Activated T-cell treated with anti-CD3 and anti-CD28 coated beads, Interleukin-2, amount 50 U/mL, for 4 hours (primary cell): ENCODE results near the gene IGSF5. TPM values are rescaled to one million over a fixed set of nuclear protein-coding genes. Genes with fewer than 3 reads are reported as not detected.

Source experiments
- ATAC-seq, 2 donors: fragments of 200-7000 bp; cut with Tn5 transposase; one replicate each; pipeline ENCODE4 v1.10.0; 2021
- DNase-seq: peaks from one replicate; pipeline ENCODE4 v3.0.0-alpha.2; 2020
- H3K27me3 Mint-ChIP-seq: one replicate; pipeline ENCODE4 v1.8.0; 2021; ENCODE audit warnings: low read depth, mixed read lengths
- H3K36me3 Mint-ChIP-seq: one replicate; pipeline ENCODE4 v1.8.0; 2022; ENCODE audit warnings: mixed read lengths; ENCODE audit not compliant: insufficient read depth
- H3K4me1 Mint-ChIP-seq: one replicate; pipeline ENCODE4 v1.8.0; 2021; ENCODE audit warnings: low read depth, mixed read lengths
- H3K4me3 Mint-ChIP-seq: one replicate; pipeline ENCODE4 v1.8.0; 2021; ENCODE audit warnings: mild to moderate bottlenecking, moderate library complexity, mixed read lengths
- H3K9me3 Mint-ChIP-seq: one replicate; pipeline ENCODE4 v1.8.0; 2021; ENCODE audit warnings: mixed read lengths
- total RNA-seq, 3 donors: library from RNA; stranded (reverse); gene quantifications; one replicate each; pipeline ENCODE4 v1.2.1, GENCODE V29; 2021

IGSF5 gene
- total RNA-seq, 3 donors from 2014 or later = not detected

DNA sequence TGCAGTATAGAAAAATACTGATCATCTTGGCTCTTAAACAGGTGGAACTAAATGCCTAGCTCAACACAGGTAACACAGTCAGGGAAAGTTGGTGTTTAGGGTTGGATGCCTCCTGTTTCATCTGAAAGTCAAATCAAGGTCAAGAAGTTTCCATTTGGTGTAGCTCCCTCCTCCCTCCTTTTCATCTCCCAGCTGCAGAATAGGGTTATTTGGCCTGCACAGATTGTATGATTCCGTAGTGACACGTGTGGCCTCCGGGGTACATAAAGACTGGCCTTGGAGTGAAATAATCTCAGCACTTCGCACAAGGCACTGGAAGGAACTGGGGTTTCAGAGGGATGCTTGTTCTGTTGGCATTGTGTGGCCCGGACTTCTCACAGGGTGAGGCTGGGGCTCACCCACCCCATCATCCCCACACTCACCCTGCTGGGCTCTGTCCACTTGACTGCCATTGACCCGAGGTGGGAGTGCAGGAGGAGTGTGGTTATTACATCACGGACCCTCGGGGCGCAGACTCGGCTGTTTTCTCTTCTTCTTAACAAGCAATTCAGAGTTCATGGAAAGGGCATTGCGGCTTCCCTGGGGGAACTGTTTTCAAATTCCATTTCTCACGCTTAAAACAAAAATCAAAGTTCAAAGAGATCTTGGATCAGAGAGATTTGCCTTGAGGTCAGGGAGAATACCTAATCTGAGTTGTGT lies 18.4 kb downstream of the IGSF5 start:
- DNase-seq (no peak), ATAC-seq (no peak)
- peaks cover 3% of the 10 kb centered on the region for H3K27me3 Mint-ChIP-seq
- H3K36me3 Mint-ChIP-seq = no peaks in the 10 kb centered on the region
- H3K4me3 Mint-ChIP-seq = no peak overlapping the region
- H3K4me1 Mint-ChIP-seq = no peaks in the 10 kb centered on the region
- no peaks in the 10 kb centered on the region for H3K9me3 Mint-ChIP-seq

DNA sequence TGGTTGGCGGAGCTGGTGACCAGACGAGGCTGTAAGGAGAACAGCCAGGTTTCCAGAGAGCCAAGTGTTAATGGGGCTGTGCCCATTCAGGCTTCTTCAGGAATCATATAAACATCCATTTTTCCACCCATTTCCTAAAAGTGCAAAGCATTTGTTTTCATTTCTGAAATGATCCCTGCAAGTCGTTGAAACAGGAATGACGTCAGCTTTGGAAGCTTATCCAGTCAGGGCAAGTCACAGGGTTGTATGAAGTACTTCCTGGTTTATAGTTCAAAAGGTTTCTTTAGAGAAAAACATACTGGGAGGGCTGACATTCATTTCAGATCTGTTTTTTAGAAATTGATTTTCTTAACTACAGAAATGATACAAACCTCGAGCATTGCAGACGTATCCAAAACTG lies 29.2 kb downstream of the IGSF5 start:
- DNase-seq = no peak
- H3K27me3 Mint-ChIP-seq = no peaks in the 10 kb centered on the region
- H3K9me3 Mint-ChIP-seq = no peaks in the 10 kb centered on the region
- ATAC-seq = no peak
- H3K4me1 Mint-ChIP-seq = no peaks in the 10 kb centered on the region
- no peaks in the 10 kb centered on the region for H3K36me3 Mint-ChIP-seq
- no peak overlapping the region for H3K4me3 Mint-ChIP-seq

DNA sequence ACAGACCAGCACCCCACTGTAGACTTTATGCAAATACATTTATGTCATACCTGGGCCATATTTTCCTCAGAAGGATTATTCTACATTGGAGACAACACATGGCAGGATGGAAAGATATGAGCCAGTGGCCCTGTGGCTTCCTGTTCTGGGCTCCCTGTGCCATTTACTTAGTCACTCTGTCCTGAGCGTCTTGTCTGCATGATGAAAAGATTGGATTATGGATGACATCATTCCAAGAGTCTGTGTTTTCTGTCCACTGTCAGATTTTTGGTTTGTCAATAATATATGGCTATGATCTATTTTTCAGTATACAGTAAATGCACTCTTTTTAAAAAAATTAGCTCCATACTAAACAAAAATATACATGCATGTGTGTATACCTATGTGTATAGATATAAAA lies 30.8 kb downstream of the IGSF5 start:
- H3K27me3 Mint-ChIP-seq = no peaks in the 10 kb centered on the region
- H3K4me3 Mint-ChIP-seq = no peak overlapping the region
- DNase-seq = no peak
- no peak for ATAC-seq
- no peaks in the 10 kb centered on the region for H3K36me3 Mint-ChIP-seq
- H3K4me1 Mint-ChIP-seq = no peaks in the 10 kb centered on the region
- H3K9me3 Mint-ChIP-seq = peaks cover 4% of the 10 kb centered on the region

DNA sequence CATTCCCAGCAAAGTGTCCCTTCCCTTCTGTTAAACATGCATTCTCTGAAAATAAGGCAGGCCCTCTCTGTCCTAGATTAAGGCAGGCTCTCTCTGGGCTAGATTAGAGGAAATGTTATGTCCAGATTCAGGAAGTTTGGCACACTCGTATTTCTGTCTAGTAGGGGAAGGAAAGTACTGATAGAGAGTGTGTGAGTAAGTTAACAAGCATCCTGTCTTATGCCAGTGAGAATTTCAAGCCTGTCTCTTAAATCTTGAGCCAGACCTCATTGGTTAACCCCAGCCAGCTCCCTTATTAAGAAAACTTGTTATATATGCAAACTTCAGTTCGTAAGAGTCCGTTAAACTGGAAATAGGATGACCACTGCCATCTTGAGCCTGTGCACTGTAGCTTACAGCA lies 31.6 kb downstream of the IGSF5 start:
- no peak for ATAC-seq
- Mint-ChIP-seq H3K36me3 (no peaks in the 10 kb centered on the region), H3K4me3 (no peak overlapping the region)

DNA sequence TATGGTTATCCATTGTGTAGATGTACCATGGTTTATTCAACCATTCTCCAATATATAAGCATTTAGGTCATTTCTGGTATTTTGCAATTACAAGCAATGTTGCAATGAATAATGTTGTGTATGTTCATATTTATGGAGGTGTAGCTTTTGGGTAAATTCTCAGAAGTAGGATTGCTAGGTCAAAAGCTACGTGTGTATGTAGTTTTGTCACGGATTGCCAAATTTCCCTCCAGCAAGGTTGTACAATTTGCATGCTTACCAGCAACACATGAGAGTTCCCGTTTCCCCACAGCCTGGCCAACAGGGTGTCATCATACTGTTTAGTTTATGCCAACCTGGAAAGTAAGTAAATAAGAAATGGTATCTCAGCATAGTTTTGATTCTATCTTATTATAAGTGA lies 36.3 kb downstream of the IGSF5 start:
- DNase-seq = no peak
- H3K27me3 Mint-ChIP-seq = no peaks in the 10 kb centered on the region
- peaks cover 7% of the 10 kb centered on the region for H3K9me3 Mint-ChIP-seq
- H3K36me3 Mint-ChIP-seq = no peaks in the 10 kb centered on the region
- H3K4me3 Mint-ChIP-seq = no peak overlapping the region
- H3K4me1 Mint-ChIP-seq = no peaks in the 10 kb centered on the region
- ATAC-seq = no peak

More for the DNA sequence above, 31.6 kb downstream of the IGSF5 start:
- no peak for DNase-seq
- Mint-ChIP-seq H3K9me3 (peaks cover 4% of the 10 kb centered on the region), H3K27me3 (no peaks in the 10 kb centered on the region), H3K4me1 (no peaks in the 10 kb centered on the region)

DNA sequence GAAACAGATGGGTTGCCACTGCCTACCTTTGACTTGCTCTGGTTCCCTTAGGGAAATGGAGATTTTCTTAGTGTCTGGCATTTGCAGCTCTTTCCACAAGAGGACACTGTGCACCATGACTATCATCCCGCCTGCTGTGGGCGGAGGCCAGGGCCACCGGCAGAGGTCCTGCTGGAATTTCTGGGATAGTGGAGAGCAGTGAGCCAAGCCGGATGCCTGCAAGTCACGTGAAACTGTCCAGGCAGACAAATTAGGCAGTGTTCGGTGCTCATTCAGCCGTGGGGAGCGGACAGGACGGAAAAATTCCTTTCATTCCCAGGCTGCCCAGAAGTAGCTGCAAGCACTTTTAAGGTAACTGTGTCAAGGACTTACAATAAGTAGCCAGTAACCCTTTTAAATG lies 43.4 kb downstream of the IGSF5 start:
- Mint-ChIP-seq H3K4me3 (no peak overlapping the region), H3K36me3 (no peaks in the 10 kb centered on the region), H3K4me1 (no peaks in the 10 kb centered on the region), H3K27me3 (no peaks in the 10 kb centered on the region), H3K9me3 (no peaks in the 10 kb centered on the region)
- ATAC-seq (no peak), DNase-seq (no peak)

DNA sequence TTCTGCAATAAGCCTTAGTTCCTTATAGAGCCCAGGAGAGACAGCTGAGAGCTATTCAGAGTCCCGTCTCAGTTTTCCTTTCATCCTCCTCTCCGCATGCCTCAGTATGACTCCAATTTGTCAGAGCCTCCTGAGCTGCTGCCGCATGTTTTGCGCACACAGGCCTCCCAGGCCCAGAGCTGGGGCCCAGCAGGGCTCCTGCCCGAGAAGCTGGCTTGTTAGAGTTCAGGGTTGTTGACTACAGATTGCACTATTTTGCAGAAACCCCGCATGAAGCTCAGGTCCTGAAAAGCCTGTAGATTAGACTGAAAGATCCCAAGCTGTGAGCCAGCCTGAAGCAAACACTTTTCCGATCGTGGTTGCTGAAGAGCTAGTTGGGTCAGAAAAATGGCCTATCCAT lies 51.5 kb downstream of the IGSF5 start:
- no peak for DNase-seq
- no peak for ATAC-seq
- Mint-ChIP-seq H3K4me3 (no peak overlapping the region), H3K27me3 (no peaks in the 10 kb centered on the region), H3K9me3 (no peaks in the 10 kb centered on the region), H3K36me3 (no peaks in the 10 kb centered on the region), H3K4me1 (no peaks in the 10 kb centered on the region)

DNA sequence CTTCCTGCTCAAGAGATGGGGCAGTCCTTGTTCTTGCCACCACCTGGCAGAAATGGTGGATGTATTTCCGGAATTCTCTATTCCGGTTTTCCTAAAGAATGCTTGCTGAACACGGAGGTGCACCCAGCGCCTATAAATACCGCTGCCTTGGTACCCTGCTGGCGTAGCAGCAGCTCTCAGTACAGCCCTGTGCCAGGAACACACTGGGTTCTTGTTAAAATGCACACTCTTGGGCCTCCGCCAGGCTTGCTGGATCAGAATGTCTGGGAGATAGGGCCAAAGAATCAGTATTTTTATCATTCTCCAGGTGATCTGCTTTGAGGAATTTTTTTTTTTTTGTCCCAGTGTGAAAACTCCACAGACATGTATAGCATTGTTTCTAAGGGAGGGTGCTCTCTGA lies 54.2 kb downstream of the IGSF5 start:
- no peak for DNase-seq
- Mint-ChIP-seq H3K9me3 (no peaks in the 10 kb centered on the region), H3K4me3 (no peak overlapping the region), H3K4me1 (no peaks in the 10 kb centered on the region), H3K36me3 (no peaks in the 10 kb centered on the region), H3K27me3 (no peaks in the 10 kb centered on the region)
- ATAC-seq = no peak

DNA sequence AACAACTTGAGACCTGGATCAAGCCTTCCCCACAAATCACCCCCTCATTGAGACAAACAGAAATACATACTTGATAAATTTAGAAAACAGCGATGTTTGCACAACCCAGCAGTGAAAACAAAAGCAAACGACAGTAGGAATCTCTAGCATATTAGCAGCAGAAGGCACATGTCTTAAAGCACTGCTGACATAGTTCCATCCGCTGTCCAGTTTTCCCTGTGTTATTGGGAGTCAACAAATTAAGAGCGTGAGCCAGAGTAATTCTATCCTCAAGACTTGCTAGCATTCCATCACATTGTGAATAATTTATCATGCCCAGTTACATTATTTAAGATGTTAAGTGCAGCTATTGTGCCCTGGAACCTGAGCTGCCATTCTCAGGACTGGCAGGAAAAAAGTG lies 55.3 kb downstream of the IGSF5 start:
- Mint-ChIP-seq H3K27me3 (no peaks in the 10 kb centered on the region), H3K9me3 (no peaks in the 10 kb centered on the region), H3K4me1 (no peaks in the 10 kb centered on the region), H3K4me3 (no peak overlapping the region), H3K36me3 (no peaks in the 10 kb centered on the region)
- DNase-seq (no peak), ATAC-seq (no peak)

DNA sequence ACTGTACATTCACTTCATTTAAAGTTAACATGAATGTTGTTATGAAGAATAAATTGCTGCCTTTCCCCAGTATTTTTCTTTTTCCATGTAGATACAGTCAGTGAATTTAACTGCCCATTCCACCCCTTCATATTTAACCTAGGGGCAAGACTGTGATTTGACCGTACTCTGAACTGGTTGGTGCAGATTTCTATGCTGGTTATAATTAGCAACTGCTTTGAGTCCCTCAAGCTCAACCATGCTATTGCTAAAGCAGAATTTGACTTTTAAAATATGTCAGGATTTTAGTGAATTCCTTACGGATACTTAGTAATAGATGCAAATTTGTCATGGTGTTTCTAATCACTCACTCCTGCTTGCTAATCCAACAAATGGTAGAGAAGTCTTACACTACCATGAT lies 57.2 kb downstream of the IGSF5 start:
- no peak overlapping the region for H3K4me3 Mint-ChIP-seq
- ATAC-seq (no peak), DNase-seq (no peak)
- peaks cover 3% of the 10 kb centered on the region for H3K9me3 Mint-ChIP-seq
- H3K27me3 Mint-ChIP-seq = no peaks in the 10 kb centered on the region
- no peaks in the 10 kb centered on the region for H3K4me1 Mint-ChIP-seq
- H3K36me3 Mint-ChIP-seq = no peaks in the 10 kb centered on the region

DNA sequence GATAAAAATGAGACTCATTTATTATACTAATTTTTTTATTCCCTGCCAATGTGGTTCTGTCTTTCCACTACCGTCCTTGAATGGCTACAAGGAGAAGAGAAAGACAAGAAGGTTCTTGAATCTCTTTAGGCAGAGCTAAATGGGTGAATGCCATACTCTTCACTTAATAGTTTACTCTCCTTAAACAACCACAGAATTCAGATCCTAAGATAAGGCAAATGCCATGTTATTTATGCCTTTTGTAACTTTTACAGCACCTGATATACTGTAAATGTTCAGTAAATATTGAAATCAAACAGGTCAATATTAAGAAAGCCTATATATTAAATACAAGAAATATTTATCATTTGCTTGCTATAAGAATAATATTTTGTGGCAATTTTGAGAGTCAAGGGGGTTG lies 58.4 kb downstream of the IGSF5 start:
- DNase-seq = no peak
- ATAC-seq = no peak
- Mint-ChIP-seq H3K4me1 (no peaks in the 10 kb centered on the region), H3K4me3 (no peak overlapping the region), H3K9me3 (peaks cover 3% of the 10 kb centered on the region), H3K36me3 (no peaks in the 10 kb centered on the region), H3K27me3 (no peaks in the 10 kb centered on the region)

DNA sequence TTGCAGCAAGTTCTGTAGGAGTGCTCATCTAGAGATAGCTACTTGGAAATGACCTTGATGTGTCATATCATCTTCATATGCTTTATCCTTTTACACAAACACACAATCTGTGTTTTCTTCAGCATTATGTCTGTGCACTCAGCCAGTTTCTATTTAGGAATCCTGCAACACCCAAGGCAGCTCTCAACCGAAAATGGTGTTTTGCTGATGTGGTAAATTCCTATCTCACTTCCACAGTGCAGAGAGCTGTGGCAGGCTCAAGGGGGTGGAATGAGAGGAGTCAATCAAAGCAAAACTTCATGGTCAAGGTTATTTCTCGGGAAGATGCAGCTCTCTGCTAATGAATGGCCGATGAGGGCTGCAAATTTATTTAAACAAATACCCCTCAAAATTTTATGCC lies 59.3 kb downstream of the IGSF5 start:
- Mint-ChIP-seq H3K9me3 (peaks cover 3% of the 10 kb centered on the region), H3K27me3 (no peaks in the 10 kb centered on the region), H3K36me3 (no peaks in the 10 kb centered on the region), H3K4me1 (no peaks in the 10 kb centered on the region), H3K4me3 (no peak overlapping the region)
- ATAC-seq = no peak
- no peak for DNase-seq

DNA sequence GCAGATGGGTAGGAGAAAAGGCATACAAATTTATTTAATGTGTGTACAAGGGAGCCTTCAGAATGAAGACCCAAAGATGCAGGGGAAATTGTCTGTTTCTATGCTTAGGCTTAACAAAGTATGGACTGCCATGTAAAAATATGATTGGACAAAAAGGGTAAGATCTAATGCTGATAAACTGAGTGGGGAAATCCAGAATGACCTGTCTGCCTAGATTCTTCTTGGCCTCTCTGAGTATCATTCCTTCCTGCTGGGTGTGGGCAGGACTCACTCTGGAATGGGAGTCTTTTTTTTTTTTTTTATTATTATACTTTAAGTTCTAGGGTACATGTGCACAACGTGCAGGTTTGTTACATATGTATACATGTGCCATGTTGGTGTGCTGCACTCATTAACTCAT lies 61.0 kb downstream of the IGSF5 start:
- Mint-ChIP-seq H3K4me3 (no peak overlapping the region), H3K27me3 (no peaks in the 10 kb centered on the region), H3K4me1 (no peaks in the 10 kb centered on the region), H3K9me3 (peaks cover 3% of the 10 kb centered on the region), H3K36me3 (no peaks in the 10 kb centered on the region)
- DNase-seq (no peak), ATAC-seq (no peak)

DNA sequence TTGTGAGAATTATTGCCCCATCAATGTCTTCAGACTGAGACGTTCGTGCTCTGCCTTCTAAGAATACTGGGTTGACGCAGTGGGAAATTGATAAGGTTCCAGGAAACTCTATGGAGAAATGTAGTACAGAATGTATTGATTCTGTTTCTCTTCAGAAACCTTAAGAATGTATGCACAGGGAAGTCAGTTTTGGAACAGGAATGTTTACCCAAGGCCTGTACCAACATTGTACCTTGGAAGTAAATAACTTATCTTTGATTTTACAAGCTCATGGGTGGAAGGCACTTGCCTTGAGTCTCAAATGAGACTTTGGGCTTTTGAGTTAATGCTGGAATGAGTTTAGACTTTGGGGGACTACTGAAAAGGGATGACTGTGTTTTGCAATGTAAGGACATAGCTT lies 62.8 kb downstream of the IGSF5 start:
- no peak for DNase-seq
- Mint-ChIP-seq H3K4me3 (no peak overlapping the region), H3K4me1 (no peaks in the 10 kb centered on the region), H3K9me3 (peaks cover 3% of the 10 kb centered on the region), H3K27me3 (no peaks in the 10 kb centered on the region), H3K36me3 (no peaks in the 10 kb centered on the region)
- ATAC-seq = no peak

DNA sequence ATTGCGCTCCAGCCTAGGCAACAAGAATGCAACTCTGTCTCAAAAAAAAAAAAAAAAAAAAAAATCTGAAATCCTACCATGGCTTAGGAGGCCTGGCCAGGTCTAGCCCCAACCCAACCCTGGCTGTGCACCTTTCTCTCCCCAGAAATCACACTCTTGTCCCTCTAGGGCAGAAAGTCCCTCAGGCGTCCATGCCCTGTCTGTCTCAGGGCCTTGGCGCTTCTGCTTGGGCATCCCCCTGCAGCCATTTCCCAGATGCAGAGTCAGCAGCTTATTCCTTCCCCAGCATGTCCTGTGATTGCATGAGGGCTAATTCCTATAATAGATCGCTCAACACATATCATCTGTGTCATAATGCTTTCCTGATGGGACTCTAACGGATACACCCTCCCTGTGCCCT lies 65.0 kb downstream of the IGSF5 start:
- no peak overlapping the region for H3K4me3 Mint-ChIP-seq
- DNase-seq = no peak
- H3K9me3 Mint-ChIP-seq = peaks cover 7% of the 10 kb centered on the region
- no peaks in the 10 kb centered on the region for H3K4me1 Mint-ChIP-seq
- no peaks in the 10 kb centered on the region for H3K36me3 Mint-ChIP-seq
- no peak for ATAC-seq
- no peaks in the 10 kb centered on the region for H3K27me3 Mint-ChIP-seq

DNA sequence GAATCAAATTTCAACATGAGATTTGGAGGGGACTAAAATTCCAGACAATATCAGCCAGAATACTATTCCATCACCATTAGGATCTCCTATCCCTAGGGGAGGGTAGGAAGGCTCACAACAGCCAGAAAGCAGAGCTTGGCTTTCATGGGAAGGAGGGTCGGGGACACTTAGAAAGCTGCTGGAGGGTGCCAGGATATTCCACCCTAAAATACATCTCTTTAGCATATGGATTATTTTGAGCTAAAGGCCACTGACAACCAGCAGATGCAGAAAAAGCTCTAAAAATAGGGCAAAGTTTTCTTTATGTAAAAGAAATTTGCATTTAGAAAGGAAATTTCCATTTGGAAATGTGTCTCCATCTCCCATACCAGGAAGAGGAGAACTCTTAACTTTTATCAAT lies 68.0 kb downstream of the IGSF5 start:
- ATAC-seq (no peak), DNase-seq (no peak)
- Mint-ChIP-seq H3K4me1 (no peaks in the 10 kb centered on the region), H3K4me3 (no peak overlapping the region), H3K36me3 (no peaks in the 10 kb centered on the region), H3K27me3 (no peaks in the 10 kb centered on the region), H3K9me3 (peaks cover 8% of the 10 kb centered on the region)
